SU-DHL-6 (cell line): ENCODE results near the gene DGKA.

ENCODE experiments used
- CTCF ChIP-seq: fragments of 200-600 bp; sonication (generic); IDR thresholded peaks from one replicate; pipeline ENCODE4 v1.5.1; 2017; ENCODE audit warnings: antibody characterized with exemption, mild to moderate bottlenecking, low read length, moderate library complexity; ENCODE audit not compliant: insufficient read depth, poor library complexity, severe bottlenecking
- EZH2phosphoT487 ChIP-seq: fragments of 200-600 bp; sonication (generic), shearing (Covaris generic); conservative IDR thresholded peaks from 2 replicates; pipeline ENCODE4 v1.6.1; 2018; ENCODE audit warnings: mild to moderate bottlenecking, antibody characterized with exemption, low read length, moderate library complexity, mixed read lengths

- TF ChIP-seq CTCF = no peak
- no peak for TF ChIP-seq EZH2phosphoT487
Measured at GRCh38 chr12:55993230-55993853, 62.4 kb downstream of the DGKA start.
